Mammary epithelial cell (primary cell): ENCODE data around the gene NEB.

ENCODE experiments used
- CTCF ChIP-seq, 2 donors: IDR thresholded peaks in 1 of 2; conservative IDR thresholded peaks in 1 of 2; 2 replicates each; pipeline ENCODE4 v1.5.1; 2011 to 2012; ENCODE audit warnings: inconsistent platforms in 2 of 2, low read length in 2 of 2, mild to moderate bottlenecking in 2 of 2, control low read depth in 1 of 2, low read depth in 1 of 2; ENCODE audit not compliant: insufficient read depth in 1 of 2; ENCODE audit errors: extremely low read depth in 1 of 2
- EZH2 ChIP-seq: IDR thresholded peaks from 2 replicates; pipeline ENCODE4 v1.6.1; 2012; ENCODE audit warnings: low read length, inconsistent platforms, borderline replicate concordance

- TF ChIP-seq CTCF (conservative IDR thresholded peaks at IDR 0.05 in 1 of 2, IDR thresholded peaks at IDR 0.05 in 1 of 2; ENCODE audit: extremely low read depth in 1 of 2, insufficient read depth in 1 of 2, low read depth in 1 of 2, low read length in 2 of 2) (no peak), EZH2 (no peak)
These were observed 124.0 kb downstream of the NEB start for GRCh38 chr2:151610310-151610709.
